Measurements from ENCODE around the gene GHRH.

Gene GHRH

DNA sequence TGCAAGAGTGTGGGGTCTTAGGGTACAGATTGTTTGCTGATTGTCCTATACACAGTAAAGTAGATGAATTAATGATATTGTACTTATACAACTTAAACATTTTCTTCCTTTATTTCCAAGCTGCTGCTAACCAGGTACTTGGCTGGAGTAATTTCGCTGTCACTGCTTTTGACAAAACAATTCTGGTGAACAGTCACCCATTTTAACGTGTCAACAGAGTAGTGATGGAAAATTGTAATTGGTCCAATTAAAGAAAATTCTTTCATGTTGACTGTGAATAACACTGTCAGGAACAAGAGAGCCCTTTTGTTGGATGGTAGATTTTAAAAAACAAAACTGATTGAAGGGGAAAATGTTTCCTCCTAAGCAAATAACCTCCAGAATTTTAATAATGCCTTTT lies 55.8 kb downstream of the GHRH start:
- TF ChIP-seq ZNF274 (IDR thresholded peaks at IDR 0.05; ENCODE audit: low read depth, low read length) = no peak
- no peak overlapping the region for H3K4me3 ChIP-seq (ENCODE audit: low read length)

DNA sequence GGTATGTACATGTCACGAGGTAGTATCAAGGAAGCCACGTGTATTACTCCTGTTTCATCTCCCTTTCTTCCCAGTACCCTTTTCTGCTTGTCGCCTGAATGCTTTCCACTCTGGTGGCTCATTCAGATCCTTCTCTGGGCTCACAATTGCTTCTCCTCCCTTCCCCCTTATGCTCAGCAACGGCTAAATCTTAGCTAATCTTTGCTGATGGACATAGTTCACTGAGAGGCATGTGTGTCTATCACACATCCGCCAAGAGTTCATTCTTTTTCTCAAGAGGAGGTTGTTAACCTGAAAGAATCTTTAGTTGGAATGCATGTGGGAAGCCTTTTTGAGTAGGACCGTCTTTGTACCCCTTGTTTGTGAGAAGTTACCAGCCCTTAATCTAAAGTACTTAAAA lies 56.5 kb downstream of the GHRH start:
- no peak for TF ChIP-seq ZNF274 (IDR thresholded peaks at IDR 0.05; ENCODE audit: low read depth, low read length)
- no peak overlapping the region for H3K4me3 ChIP-seq (ENCODE audit: low read length)

DNA sequence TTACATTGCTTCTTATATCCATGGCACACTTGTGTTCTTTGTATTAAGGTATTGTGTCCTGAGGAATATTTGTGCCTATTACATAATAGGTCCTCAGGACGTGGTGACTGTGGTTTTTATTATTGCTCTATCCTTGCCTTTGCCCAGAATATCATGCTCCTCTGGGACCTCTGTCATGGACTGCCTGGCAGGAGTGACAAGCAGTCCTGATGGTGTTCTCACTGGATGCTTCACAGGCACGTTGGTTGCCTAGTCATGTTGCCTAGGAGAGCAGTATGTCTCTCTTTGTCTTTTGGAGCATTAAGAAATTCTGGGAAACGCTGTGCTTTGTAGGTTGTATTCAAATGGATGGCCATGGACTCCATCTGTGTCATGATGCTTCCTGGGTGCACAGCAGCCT lies 57.6 kb downstream of the GHRH start:
- no peak overlapping the region for H3K4me3 ChIP-seq (ENCODE audit: low read length)
- TF ChIP-seq ZNF274 (IDR thresholded peaks at IDR 0.05; ENCODE audit: low read depth, low read length) = no peak

DNA sequence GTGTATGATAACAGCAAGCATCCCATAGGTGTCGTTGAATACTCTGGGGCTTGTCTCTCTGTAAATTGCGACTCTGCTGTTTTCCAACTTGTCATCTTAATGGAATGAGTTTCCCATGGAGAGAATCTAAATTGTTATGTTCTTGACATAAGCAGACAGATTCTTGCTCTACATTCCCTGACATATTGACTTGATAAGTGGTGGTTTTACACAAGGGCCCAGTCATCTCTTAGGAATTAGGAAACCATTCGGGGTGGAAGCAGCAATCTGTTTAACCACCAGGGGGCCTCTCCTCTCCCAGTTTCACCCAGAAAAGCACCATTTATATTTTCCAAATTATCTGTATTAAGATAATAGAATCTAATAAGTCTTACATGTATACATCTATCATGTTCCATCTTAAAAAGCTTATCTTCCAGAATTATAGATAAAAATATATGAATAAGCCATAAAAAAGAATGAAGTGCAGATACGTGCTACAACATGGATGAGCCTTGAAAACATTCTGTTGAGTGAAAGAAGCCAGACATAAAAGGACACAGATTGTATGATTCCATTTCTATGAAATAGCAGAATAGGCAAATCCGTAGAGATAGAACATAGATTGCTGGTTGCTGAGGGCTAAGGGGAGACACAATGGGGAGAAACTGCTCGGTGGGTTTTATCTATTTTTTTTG lies 59.2 kb downstream of the GHRH start:
- no peak for TF ChIP-seq ZNF274 (IDR thresholded peaks at IDR 0.05; ENCODE audit: low read depth, low read length)
- no peak overlapping the region for H3K4me3 ChIP-seq (ENCODE audit: low read length)

DNA sequence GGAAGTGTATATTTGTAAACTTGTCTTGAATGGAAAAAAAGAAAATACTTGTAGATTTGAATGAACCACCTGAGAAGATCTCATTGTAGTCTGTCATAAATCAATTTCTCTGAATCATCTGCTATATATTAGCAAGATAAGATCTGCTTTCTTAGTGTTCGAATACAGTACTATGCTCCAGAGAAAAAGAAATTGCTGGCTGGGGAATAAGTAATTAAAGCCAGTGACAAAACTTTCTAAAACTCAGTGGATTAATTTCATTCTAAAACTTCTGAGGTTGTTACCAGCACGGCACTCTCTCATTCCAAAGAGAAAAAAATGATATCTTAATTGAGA lies 59.8 kb downstream of the GHRH start:
- H3K4me3 ChIP-seq (ENCODE audit: low read length) = no peak overlapping the region

More for the DNA sequence above, 59.8 kb downstream of the GHRH start:
- TF ChIP-seq ZNF274 (IDR thresholded peaks at IDR 0.05; ENCODE audit: low read depth, low read length) = no peak

Data from GM08714 (cell line).